ENCODE results near the gene MAN1C1.

MAN1C1 gene

DNA sequence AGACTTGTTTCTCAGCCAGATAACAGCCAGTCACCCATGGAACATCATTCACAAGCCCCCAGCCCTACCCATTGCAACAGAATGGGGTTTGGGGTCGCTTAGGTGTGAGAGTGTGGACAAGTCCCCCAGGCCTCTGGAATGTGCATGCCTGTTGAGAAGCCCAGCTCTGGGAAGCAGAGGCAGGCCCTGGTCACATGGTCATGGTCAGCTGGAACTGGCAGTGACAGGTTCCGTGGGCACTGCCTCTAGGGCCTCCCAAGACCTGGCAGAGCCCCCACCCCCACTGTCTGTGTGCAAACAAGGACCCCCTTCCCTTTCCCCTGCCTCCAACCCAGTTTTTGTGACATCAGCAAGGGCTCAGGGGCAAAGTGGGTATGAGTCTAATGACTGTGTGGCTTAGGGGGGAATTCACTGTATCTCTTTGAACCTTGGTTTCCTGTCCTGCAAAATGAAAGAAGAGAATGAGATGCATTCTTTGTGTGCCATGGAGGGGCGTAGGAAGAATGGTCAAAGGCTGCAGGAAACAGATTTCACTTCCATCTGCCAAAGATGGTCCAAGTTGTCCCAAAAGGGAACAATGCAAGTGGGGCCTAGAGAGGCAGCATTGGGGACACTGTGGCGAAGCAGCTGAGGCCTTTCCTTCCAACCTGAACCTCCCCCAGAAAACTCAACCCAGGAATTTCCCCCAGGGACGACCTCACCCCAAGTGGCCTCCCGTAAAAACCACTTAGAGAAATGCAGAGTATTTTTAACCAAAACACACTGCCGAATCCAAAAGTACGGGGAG is 148.7 kb downstream of the MAN1C1 start:
- no peak for DNase-seq (ENCODE audit: low read depth)

GRCh38 chr1:25765923-25766589 is 149.5 kb downstream of the MAN1C1 start:
- no peak for DNase-seq (ENCODE audit: low read depth)

DNA sequence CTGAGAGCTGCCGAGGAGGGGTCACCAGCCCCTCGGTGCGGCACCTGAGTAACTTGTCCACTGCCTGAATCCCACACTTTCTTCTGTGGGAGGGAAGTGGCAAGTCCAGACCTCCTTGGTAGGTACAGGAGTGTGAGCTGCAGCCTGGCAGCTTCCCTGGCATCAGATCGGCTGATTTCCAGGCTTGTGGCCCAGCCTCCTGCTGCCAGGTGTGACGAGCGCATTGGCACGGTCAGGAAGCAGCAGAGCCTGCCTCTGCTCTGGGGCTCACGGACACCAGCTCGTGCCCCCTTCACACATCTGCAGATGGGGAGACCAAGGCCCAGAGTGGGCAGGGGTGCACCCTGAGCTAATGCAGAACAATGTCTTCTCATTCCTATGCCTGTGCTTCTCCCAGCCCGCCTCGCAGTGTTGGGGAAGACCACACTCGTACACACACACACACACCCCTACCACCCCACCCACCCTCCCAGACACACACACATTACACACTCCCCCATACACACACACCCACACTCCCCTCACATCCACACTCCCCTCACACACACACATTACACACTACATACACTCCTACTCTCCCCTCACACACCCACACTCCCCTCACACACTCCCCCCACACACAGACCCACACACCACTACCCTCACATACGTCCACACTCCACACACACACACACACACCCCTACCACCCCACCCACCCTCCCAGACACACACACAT is 150.3 kb downstream of the MAN1C1 start:
- DNase-seq (ENCODE audit: low read depth), result no peak

DNA sequence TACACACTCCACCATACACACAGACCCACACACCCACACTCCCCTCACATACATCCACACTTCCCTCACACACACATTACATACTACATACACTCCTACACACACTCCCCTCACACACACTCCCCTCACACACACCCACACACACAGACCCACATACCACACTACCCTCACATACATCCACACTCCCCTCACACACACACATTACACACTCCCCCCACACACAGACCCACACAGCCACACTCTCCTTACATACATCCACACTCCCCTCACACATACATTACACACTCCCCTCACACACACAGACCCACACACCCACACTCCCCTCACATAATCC is 150.8 kb downstream of the MAN1C1 start:
- DNase-seq (ENCODE audit: low read depth), result no peak

GRCh38 chr1:25768999-25769398 is 152.4 kb downstream of the MAN1C1 start:
- DNase-seq (ENCODE audit: low read depth), result no peak

- no peak for DNase-seq (ENCODE audit: low read depth)
Measured at GRCh38 chr1:25769625-25770383, 153.2 kb downstream of the MAN1C1 start.

DNA sequence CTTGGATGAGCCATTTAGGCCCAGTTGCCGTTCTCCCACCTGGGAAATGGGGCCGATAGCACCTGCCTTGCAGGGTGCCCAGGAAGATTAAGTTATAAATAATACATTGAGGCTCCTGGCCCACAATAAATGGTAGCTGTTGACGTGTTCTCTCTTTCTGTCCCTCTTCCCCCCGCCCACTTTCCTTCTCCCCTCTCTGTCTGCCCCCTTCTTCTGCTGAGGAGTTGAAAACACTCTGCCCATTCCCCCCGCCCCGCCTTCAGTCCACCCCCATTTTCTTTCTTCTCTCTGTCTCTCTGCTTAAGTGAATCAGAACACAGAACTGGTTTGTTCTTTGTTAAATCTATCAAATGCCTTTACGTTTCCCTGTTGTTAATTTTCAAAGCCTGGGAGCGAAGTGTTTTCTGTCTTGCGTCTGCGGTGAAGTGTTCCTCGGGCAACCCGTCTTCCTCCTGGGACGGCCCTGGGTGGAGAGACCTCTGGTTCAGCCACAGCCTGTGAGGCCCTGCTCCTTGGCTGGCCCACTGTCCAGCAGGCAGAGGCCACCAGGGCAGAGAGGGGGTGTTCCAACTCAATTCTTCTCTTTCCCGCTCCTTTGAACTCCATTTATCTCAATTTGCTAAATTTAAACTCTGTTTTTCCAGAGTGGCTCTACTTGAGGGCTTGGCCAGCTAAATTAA is 154.1 kb downstream of the MAN1C1 start:
- no peak for DNase-seq (ENCODE audit: low read depth)

DNA sequence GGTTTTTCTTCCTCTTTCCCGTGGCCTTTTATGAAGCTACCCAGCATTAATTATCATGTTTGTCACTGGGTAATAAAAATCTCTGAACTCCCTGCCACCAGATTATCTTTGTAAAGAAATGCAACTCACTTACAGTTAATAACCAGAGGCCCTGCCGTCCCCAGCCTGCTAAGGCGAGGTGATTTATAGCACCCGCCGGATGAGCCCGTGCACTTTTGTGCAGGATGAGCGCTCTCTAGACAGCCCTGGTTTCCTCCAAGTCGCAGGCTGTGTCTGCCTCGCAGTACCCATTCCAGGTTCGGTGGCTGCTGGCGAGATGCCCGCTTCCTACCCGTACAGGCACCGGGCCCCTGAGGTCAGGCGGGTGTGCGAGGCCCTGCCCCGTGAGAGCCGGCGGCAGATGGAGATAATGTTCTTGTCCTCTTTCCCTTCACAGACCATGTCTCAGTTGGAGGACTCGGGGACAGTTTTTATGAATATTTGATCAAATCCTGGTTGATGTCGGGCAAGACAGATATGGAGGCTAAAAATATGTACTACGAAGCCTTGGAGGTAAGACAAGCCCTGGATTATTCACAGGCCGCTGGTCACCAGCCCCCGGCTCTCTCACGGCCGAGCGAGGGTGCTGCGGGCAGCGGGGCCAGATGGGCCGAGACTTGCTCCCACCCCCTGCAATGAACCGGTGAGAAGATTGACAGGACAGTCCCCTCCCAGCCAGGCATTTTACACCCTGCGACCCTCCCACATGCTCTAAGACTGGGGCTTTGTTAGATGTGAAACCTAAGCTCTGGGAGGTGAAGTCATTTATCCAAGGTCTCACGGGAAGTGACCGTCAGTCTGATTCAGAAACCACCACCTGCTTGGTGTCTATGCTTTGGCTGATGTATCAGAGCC is 154.9 kb downstream of the MAN1C1 start:
- peak; percentile 30 for DNase-seq (ENCODE audit: low read depth)

GRCh38 chr1:25772164-25772563 is 155.6 kb downstream of the MAN1C1 start:
- no peak for DNase-seq (ENCODE audit: low read depth)

- DNase-seq (ENCODE audit: low read depth), result peak; percentile 28
Measured at GRCh38 chr1:25772692-25773245, 156.2 kb downstream of the MAN1C1 start.

GRCh38 chr1:25773441-25774125 is 157.0 kb downstream of the MAN1C1 start:
- peak; percentile 85 for DNase-seq (ENCODE audit: low read depth)

- DNase-seq (ENCODE audit: low read depth), result no peak
Measured at GRCh38 chr1:25774206-25774803, 157.7 kb downstream of the MAN1C1 start.

- DNase-seq (ENCODE audit: low read depth), result peak; percentile 26
Measured at GRCh38 chr1:25774921-25775771, 158.6 kb downstream of the MAN1C1 start.

DNA sequence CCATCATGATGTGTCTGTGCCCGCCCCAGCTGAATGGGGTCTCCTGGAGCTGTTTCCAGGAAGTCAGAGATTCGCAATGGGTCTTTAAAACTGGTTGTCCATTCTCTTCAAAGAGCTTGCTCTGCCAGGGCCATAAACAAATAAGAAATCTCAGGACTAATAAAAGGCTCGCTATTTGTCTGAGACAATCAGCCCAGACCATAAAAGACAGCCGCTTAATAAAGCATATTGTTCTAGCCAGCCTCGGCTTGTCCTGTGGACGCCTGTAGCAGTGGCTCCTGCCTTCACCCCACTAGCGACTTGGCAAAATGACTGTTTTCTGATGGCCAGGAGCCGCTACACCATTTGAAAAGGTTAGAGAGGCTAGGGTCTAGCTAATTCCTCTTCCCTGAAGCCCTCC is 162.8 kb downstream of the MAN1C1 start:
- no peak for DNase-seq (ENCODE audit: low read depth)

DNA sequence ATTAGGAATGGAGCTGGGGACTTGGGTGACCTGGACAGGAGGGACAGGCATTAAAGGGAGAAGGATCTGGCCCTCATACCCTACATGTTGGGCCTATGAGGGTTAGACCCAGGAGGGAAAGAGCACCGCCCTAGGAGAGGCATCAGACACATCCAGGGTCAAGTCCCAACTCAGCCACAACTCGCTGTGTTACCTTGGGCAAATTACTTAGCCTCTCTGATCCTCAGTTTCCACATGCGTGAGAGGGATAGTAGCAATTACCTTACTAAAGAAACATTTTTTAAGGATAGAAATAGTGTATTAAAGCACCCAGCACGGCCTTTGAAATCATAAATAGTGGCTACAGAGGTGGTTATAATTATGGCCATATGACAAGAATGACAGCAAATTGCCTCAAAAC is 163.3 kb downstream of the MAN1C1 start:
- no peak for DNase-seq (ENCODE audit: low read depth)

- no peak for DNase-seq (ENCODE audit: low read depth)
Measured at GRCh38 chr1:25780318-25781129, 163.9 kb downstream of the MAN1C1 start.

DNA sequence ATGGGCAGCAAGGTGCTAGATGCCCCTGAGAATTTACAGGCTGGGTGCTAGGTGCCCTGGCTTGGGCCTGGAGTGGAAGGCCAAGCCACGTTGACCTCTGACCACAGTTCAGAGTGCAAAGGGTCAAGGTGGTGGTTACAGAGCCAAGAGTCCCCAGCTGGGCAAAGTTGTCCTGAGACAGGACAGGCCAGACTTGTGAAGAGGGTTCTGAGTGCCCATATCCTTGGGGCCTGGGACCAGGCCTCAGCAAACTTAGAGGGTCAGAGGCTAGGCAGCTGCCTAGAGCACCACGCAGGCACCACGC is 164.5 kb downstream of the MAN1C1 start:
- DNase-seq (ENCODE audit: low read depth), result no peak

Measured in EH (cell line).